ENCODE data around the gene ZBTB32. TPM values are rescaled to one million over a fixed set of nuclear protein-coding genes. Genes with fewer than 3 reads are reported as not detected.
"Not testable (repeated sequence)": the region's sequence is repeated elsewhere in the genome, so short reads cannot be mapped to it uniquely, and the experiment has no call there.

The ZBTB32 gene
- total RNA-seq, 2 experiments from 2014 or later = 226 to 228 TPM

DNA sequence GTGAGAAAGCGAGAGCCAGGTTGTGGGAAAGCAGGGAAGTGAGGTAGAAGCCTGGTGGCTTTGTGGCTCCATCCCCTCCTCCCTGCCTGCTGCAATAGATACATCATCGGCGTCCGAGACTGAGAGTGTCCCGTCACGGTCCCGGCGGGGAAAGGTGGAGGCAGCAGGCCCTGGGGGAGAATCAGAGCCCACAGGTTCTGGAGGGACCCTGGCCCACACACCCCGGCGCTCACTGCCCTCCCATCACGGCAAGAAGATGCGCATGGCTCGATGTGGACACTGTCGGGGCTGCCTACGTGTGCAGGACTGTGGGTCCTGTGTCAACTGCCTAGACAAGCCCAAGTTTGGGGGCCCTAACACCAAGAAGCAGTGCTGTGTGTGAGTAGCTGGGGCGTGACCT lies 18.5 kb downstream of the ZBTB32 start:
- no peak overlapping the region for H3K27ac Mint-ChIP-seq
- no peak overlapping the region for H3K4me3 Mint-ChIP-seq
- peaks cover 22% of the 10 kb centered on the region for H3K4me1 Mint-ChIP-seq (ENCODE audit: low read depth)
- H3K36me3 Mint-ChIP-seq = peaks cover 64% of the 10 kb centered on the region
- H3K9me3 Mint-ChIP-seq = no peaks in the 10 kb centered on the region
- H3K27me3 Mint-ChIP-seq = peaks cover 1% of the 10 kb centered on the region
- POLR2A ChIA-PET = interaction anchor here (1.5 to 2.1 kb wide), 2 partner anchors 18 to 20 kb away, joined by 4 to 8 read pairs; no protein-coding TSS in a partner anchor
- CTCF ChIA-PET = no interaction called here
- intact Hi-C loops (cut with micrococcal nuclease) = no loop called here
- no peak for DNase-seq

- CTCF ChIA-PET = no interaction called here
- no peak overlapping the region for H3K27ac Mint-ChIP-seq
- intact Hi-C loops (cut with micrococcal nuclease) = no loop called here
- no peak for DNase-seq
- POLR2A ChIA-PET = interaction anchor here (1.5 to 2.1 kb wide), 2 partner anchors 17 to 20 kb away, joined by 4 to 8 read pairs; no protein-coding TSS in a partner anchor
- no peak overlapping the region for H3K4me3 Mint-ChIP-seq
- peaks cover under 1% of the 10 kb centered on the region for H3K27me3 Mint-ChIP-seq
- H3K9me3 Mint-ChIP-seq = no peaks in the 10 kb centered on the region
- H3K36me3 Mint-ChIP-seq = peaks cover 68% of the 10 kb centered on the region
- H3K4me1 Mint-ChIP-seq (ENCODE audit: low read depth) = peaks cover 18% of the 10 kb centered on the region
Measured at GRCh38 chr19:35723671-35724070, 19.3 kb downstream of the ZBTB32 start.

DNA sequence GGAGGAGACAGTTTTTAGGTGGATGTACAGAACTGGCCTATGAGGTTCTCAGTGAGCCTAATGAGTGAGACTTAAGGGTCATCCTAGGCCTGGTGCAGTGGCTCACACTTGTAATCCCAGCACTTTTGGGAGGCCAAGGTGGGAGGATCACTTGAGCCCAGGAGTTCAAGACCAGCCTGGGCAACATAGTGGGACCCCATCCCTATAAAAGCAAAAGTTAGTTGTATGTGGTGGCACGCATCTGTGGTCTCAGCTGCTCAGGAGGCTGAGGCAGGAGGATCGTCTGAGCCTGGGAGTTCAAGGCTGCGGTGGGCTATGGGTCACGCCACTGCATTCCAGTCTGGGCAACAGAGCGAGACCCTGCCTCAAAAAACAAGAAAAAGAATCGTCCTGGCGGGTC lies 19.8 kb downstream of the ZBTB32 start:
- H3K27me3 Mint-ChIP-seq; H3K27ac Mint-ChIP-seq; H3K4me3 Mint-ChIP-seq; intact Hi-C loops (cut with micrococcal nuclease); CTCF ChIA-PET; H3K9me3 Mint-ChIP-seq; DNase-seq: not testable (repeated sequence)
- Mint-ChIP-seq H3K36me3 (peaks cover 70% of the 10 kb centered on the region), H3K4me1 (ENCODE audit: low read depth) (peaks cover 14% of the 10 kb centered on the region)
- POLR2A ChIA-PET = interaction anchor here (2.1 kb wide), 1 partner anchor 17 kb away, joined by 8 read pairs; no protein-coding TSS in a partner anchor

GRCh38 chr19:35724560-35724959 lies 20.2 kb downstream of the ZBTB32 start:
- POLR2A ChIA-PET = interaction anchor here (1.5 to 2.1 kb wide), 2 partner anchors 16 to 18 kb away, joined by 3 to 8 read pairs; partner anchors contain the start of gene IGFLR1
- DNase-seq = no peak
- Mint-ChIP-seq H3K4me3 (no peak overlapping the region), H3K4me1 (ENCODE audit: low read depth) (peaks cover 9% of the 10 kb centered on the region), H3K36me3 (peaks cover 71% of the 10 kb centered on the region), H3K9me3 (no peaks in the 10 kb centered on the region), H3K27me3 (no peaks in the 10 kb centered on the region), H3K27ac (no peak overlapping the region)
- CTCF ChIA-PET = no interaction called here
- intact Hi-C loops (cut with micrococcal nuclease) = no loop called here

- H3K27me3 Mint-ChIP-seq = no peaks in the 10 kb centered on the region
- no peak overlapping the region for H3K4me3 Mint-ChIP-seq
- H3K27ac Mint-ChIP-seq = no peak overlapping the region
- no peak for DNase-seq
- H3K9me3 Mint-ChIP-seq = no peaks in the 10 kb centered on the region
- POLR2A ChIA-PET = interaction anchor here (1.1 to 2.1 kb wide), 3 partner anchors 12 to 17 kb away, joined by 3 to 8 read pairs (median 3); partner anchors contain the start of gene IGFLR1
- intact Hi-C loops (cut with micrococcal nuclease) = no loop called here
- CTCF ChIA-PET = no interaction called here
- peaks cover 4% of the 10 kb centered on the region for H3K4me1 Mint-ChIP-seq (ENCODE audit: low read depth)
- peaks cover 75% of the 10 kb centered on the region for H3K36me3 Mint-ChIP-seq
Measured at GRCh38 chr19:35725216-35725861, 21.0 kb downstream of the ZBTB32 start.

- no peak overlapping the region for H3K4me3 Mint-ChIP-seq
- CTCF ChIA-PET = interaction anchor here (0.6 to 1.8 kb wide), 2 partner anchors 33 to 121 kb away, joined by 3 to 4 read pairs; no protein-coding TSS in a partner anchor
- POLR2A ChIA-PET = interaction anchor here (0.8 to 3.0 kb wide), 2 partner anchors 9 to 16 kb away, joined by 4 to 8 read pairs; no protein-coding TSS in a partner anchor
- no peaks in the 10 kb centered on the region for H3K27me3 Mint-ChIP-seq
- no peaks in the 10 kb centered on the region for H3K4me1 Mint-ChIP-seq (ENCODE audit: low read depth)
- no peak for DNase-seq
- peaks cover 78% of the 10 kb centered on the region for H3K36me3 Mint-ChIP-seq
- H3K27ac Mint-ChIP-seq = no peak overlapping the region
- no peaks in the 10 kb centered on the region for H3K9me3 Mint-ChIP-seq
- intact Hi-C loops (cut with micrococcal nuclease) = no loop called here
Measured at GRCh38 chr19:35727053-35727955, 22.9 kb downstream of the ZBTB32 start.

GRCh38 chr19:35727956-35728706 lies 23.8 kb downstream of the ZBTB32 start:
- Mint-ChIP-seq H3K4me1 (ENCODE audit: low read depth) (no peaks in the 10 kb centered on the region), H3K4me3 (no peak overlapping the region), H3K27ac (no peak overlapping the region), H3K36me3 (peaks cover 71% of the 10 kb centered on the region), H3K9me3 (no peaks in the 10 kb centered on the region), H3K27me3 (no peaks in the 10 kb centered on the region)
- no peak for DNase-seq
- intact Hi-C loops (cut with micrococcal nuclease) = no loop called here
- ChIA-PET CTCF (interaction anchor here (0.6 to 1.8 kb wide), 2 partner anchors 34 to 122 kb away, joined by 3 to 4 read pairs; no protein-coding TSS in a partner anchor), POLR2A (interaction anchor here (0.7 to 3.0 kb wide), 3 partner anchors 9 to 17 kb away, joined by 3 to 8 read pairs (median 4); no protein-coding TSS in a partner anchor)

DNA sequence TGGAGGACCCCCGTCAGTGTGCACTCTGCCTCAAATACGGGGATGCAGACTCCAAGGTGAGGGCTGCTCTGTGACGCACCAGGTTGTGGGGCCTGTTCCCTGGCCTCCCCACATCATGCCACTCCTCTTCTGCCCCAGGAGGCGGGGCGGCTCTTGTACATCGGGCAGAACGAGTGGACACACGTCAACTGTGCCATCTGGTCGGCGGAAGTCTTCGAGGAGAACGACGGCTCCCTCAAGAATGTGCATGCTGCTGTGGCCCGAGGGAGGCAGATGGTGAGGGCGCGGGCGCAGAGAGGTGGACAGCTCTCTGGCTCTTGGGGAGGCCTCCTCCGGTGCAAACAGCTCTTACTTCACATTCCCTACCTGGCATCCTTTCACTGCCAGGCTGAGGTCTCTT lies 24.7 kb downstream of the ZBTB32 start:
- Mint-ChIP-seq H3K4me3 (no peak overlapping the region), H3K4me1 (ENCODE audit: low read depth) (no peaks in the 10 kb centered on the region), H3K27me3 (no peaks in the 10 kb centered on the region), H3K36me3 (peaks cover 68% of the 10 kb centered on the region), H3K27ac (no peak overlapping the region), H3K9me3 (no peaks in the 10 kb centered on the region)
- ChIA-PET POLR2A (interaction anchor here (3.0 kb wide), 1 partner anchor 10 kb away, joined by 8 read pairs; no protein-coding TSS in a partner anchor), CTCF (no interaction called here)
- no peak for DNase-seq
- intact Hi-C loops (cut with micrococcal nuclease) = no loop called here

- intact Hi-C loops (cut with micrococcal nuclease) = no loop called here
- H3K4me3 Mint-ChIP-seq = no peak overlapping the region
- H3K4me1 Mint-ChIP-seq (ENCODE audit: low read depth) = no peaks in the 10 kb centered on the region
- H3K27me3 Mint-ChIP-seq = no peaks in the 10 kb centered on the region
- ChIA-PET POLR2A (interaction anchor here (2.4 to 3.0 kb wide), 2 partner anchors 10 to 11 kb away, joined by 6 to 8 read pairs; no protein-coding TSS in a partner anchor), CTCF (no interaction called here)
- H3K9me3 Mint-ChIP-seq = no peaks in the 10 kb centered on the region
- no peak for DNase-seq
- H3K27ac Mint-ChIP-seq = no peak overlapping the region
- H3K36me3 Mint-ChIP-seq = peaks cover 68% of the 10 kb centered on the region
Measured at GRCh38 chr19:35729763-35730162, 25.4 kb downstream of the ZBTB32 start.

- H3K27ac Mint-ChIP-seq = no peak overlapping the region
- peaks cover 65% of the 10 kb centered on the region for H3K36me3 Mint-ChIP-seq
- H3K9me3 Mint-ChIP-seq = no peaks in the 10 kb centered on the region
- POLR2A ChIA-PET = interaction anchor here (2.4 kb wide), 1 partner anchor 10 kb away, joined by 6 read pairs; no protein-coding TSS in a partner anchor
- no peaks in the 10 kb centered on the region for H3K4me1 Mint-ChIP-seq (ENCODE audit: low read depth)
- no peaks in the 10 kb centered on the region for H3K27me3 Mint-ChIP-seq
- CTCF ChIA-PET = no interaction called here
- DNase-seq = no peak
- intact Hi-C loops (cut with micrococcal nuclease) = no loop called here
- H3K4me3 Mint-ChIP-seq = no peak overlapping the region
Measured at GRCh38 chr19:35730326-35730725, 26.0 kb downstream of the ZBTB32 start.

GRCh38 chr19:35731353-35731752 lies 27.0 kb downstream of the ZBTB32 start:
- Mint-ChIP-seq H3K27ac (no peak overlapping the region), H3K4me3 (no peak overlapping the region), H3K27me3 (no peaks in the 10 kb centered on the region), H3K4me1 (ENCODE audit: low read depth) (peaks cover under 1% of the 10 kb centered on the region), H3K9me3 (no peaks in the 10 kb centered on the region), H3K36me3 (peaks cover 60% of the 10 kb centered on the region)
- POLR2A ChIA-PET = interaction anchor here (0.8 to 2.4 kb wide), 3 partner anchors 9 to 29 kb away, joined by 3 to 6 read pairs (median 3); no protein-coding TSS in a partner anchor
- no peak for DNase-seq
- CTCF ChIA-PET = no interaction called here
- intact Hi-C loops (cut with micrococcal nuclease) = no loop called here
